ENCODE data around the gene LIPH. TPM values are rescaled to one million over a fixed set of nuclear protein-coding genes. Genes with fewer than 3 reads are reported as not detected.

The LIPH gene
- polyA plus RNA-seq, 1 experiment, result 0.06 TPM

- H3K4me3 ChIP-seq (ENCODE audit: low read depth, low read length), result no peak overlapping the region
- POLR2A ChIA-PET, result no interaction called here
- no peaks in the 10 kb centered on the region for H3K9me3 ChIP-seq (ENCODE audit: control insufficient read depth, insufficient read depth, low read length)
- H3K27ac ChIP-seq (ENCODE audit: low read depth, low read length), result no peak overlapping the region
- DNase-seq (ENCODE audit: low read depth, low spot score), result no peak
- no peak for TF ChIP-seq CTCF (IDR thresholded peaks at IDR 0.05; ENCODE audit: low read depth, low read length)
- CTCF ChIA-PET, result no interaction called here
- H3K27me3 ChIP-seq (ENCODE audit: control insufficient read depth, insufficient read depth, low read length), result peaks cover 4% of the 10 kb centered on the region
Observed at GRCh38 chr3:185517387-185518130, 34.8 kb downstream of the LIPH start.

- Histone ChIP-seq H3K9me3 (ENCODE audit: control insufficient read depth, insufficient read depth, low read length) (no peaks in the 10 kb centered on the region; the same call in 1 of the 2 replicates), H3K27me3 (ENCODE audit: control insufficient read depth, insufficient read depth, low read length) (no peaks in the 10 kb centered on the region), H3K4me3 (ENCODE audit: low read depth, low read length) (no peak overlapping the region), H3K27ac (ENCODE audit: low read depth, low read length) (no peak overlapping the region)
- ChIA-PET POLR2A (interaction anchor here (0.6 kb wide), 1 partner anchor 745 kb away, joined by 5 read pairs; no protein-coding TSS in a partner anchor), CTCF (interaction anchor here (0.7 kb wide), 1 partner anchor 46 kb away, joined by 4 read pairs; no protein-coding TSS in a partner anchor)
- no peak for DNase-seq (ENCODE audit: low read depth, low spot score)
- no peak for TF ChIP-seq CTCF (IDR thresholded peaks at IDR 0.05; ENCODE audit: low read depth, low read length)
Observed at GRCh38 chr3:185511711-185512110, 40.7 kb downstream of the LIPH start.

- no peak overlapping the region for H3K4me3 ChIP-seq (ENCODE audit: low read depth, low read length)
Observed at GRCh38 chr3:185508335-185508991, 43.9 kb downstream of the LIPH start.

GRCh38 chr3:185507883-185508282, 44.5 kb downstream of the LIPH start:
- DNase-seq (ENCODE audit: low read depth, low spot score), result no peak
- CTCF ChIA-PET, result no interaction called here
- no peak overlapping the region for H3K27ac ChIP-seq (ENCODE audit: low read depth, low read length)
- H3K9me3 ChIP-seq (ENCODE audit: control insufficient read depth, insufficient read depth, low read length), result no peaks in the 10 kb centered on the region; the same call in 1 of the 2 replicates
- POLR2A ChIA-PET, result interaction anchor here (0.6 kb wide), 1 partner anchor 9 kb away, joined by 3 read pairs; the partner anchor contains the start of gene TMEM41A
- no peak for TF ChIP-seq CTCF (IDR thresholded peaks at IDR 0.05; ENCODE audit: low read depth, low read length)
- H3K27me3 ChIP-seq (ENCODE audit: control insufficient read depth, insufficient read depth, low read length), result no peaks in the 10 kb centered on the region
- no peak overlapping the region for H3K4me3 ChIP-seq (ENCODE audit: low read depth, low read length)

More at GRCh38 chr3:185508335-185508991, 43.9 kb downstream of the LIPH start:
- no peaks in the 10 kb centered on the region for H3K27me3 ChIP-seq (ENCODE audit: control insufficient read depth, insufficient read depth, low read length)
- no peak for DNase-seq (ENCODE audit: low read depth, low spot score)
- TF ChIP-seq CTCF (IDR thresholded peaks at IDR 0.05; ENCODE audit: low read depth, low read length), result no peak
- no peak overlapping the region for H3K27ac ChIP-seq (ENCODE audit: low read depth, low read length)
- POLR2A ChIA-PET, result interaction anchor here (0.6 kb wide), 1 partner anchor 9 kb away, joined by 3 read pairs; the partner anchor contains the start of gene TMEM41A
- CTCF ChIA-PET, result no interaction called here
- H3K9me3 ChIP-seq (ENCODE audit: control insufficient read depth, insufficient read depth, low read length), result no peaks in the 10 kb centered on the region; the same call in 1 of the 2 replicates

- Histone ChIP-seq H3K9me3 (ENCODE audit: control insufficient read depth, insufficient read depth, low read length) (no peaks in the 10 kb centered on the region; the same call in 1 of the 2 replicates), H3K4me3 (ENCODE audit: low read depth, low read length) (no peak overlapping the region), H3K27ac (ENCODE audit: low read depth, low read length) (no peak overlapping the region), H3K27me3 (ENCODE audit: control insufficient read depth, insufficient read depth, low read length) (no peaks in the 10 kb centered on the region)
- no peak for DNase-seq (ENCODE audit: low read depth, low spot score)
- TF ChIP-seq CTCF (IDR thresholded peaks at IDR 0.05; ENCODE audit: low read depth, low read length), result no peak
- CTCF ChIA-PET, result interaction anchor here (1.2 kb wide), 1 partner anchor 71 kb away, joined by 3 read pairs; no protein-coding TSS in a partner anchor
- POLR2A ChIA-PET, result no interaction called here
Observed at GRCh38 chr3:185504636-185505035, 47.8 kb downstream of the LIPH start.
